Neural cell (in vitro differentiated cells): ENCODE measurements around the gene ODF4. TPM values are rescaled to one million over a fixed set of nuclear protein-coding genes. Genes with fewer than 3 reads are reported as not detected.

Source experiments
- H2AFZ ChIP-seq: fragments of 200-600, 300-800 bp; sonication (generic), shearing (Covaris generic); 2 replicates; pipeline ENCODE4 v1.6.0; 2014; ENCODE audit warnings: low read depth, mild to moderate bottlenecking, antibody characterized with exemption, low read length, moderate library complexity
- H3F3A ChIP-seq: fragments of 200-600 bp; shearing (Covaris generic); 2 replicates; pipeline ENCODE4 v1.6.1; 2016; ENCODE audit warnings: mild to moderate bottlenecking, moderate library complexity, mixed read lengths, antibody characterized with exemption, low read length; ENCODE audit not compliant: insufficient read depth, poor library complexity, severe bottlenecking
- H3K27ac ChIP-seq: fragments of 200-600, 300-800 bp; sonication (generic), shearing (Covaris generic); 2 replicates; pipeline ENCODE4 v1.5.1; 2014; ENCODE audit warnings: mild to moderate bottlenecking, low read length, moderate library complexity
- H3K27me3 ChIP-seq: fragments of 300-800, 200-600 bp; sonication (generic), shearing (Covaris generic); 2 replicates; pipeline ENCODE4 v1.6.0; 2014; ENCODE audit warnings: mild to moderate bottlenecking, low read depth, low read length, moderate library complexity; ENCODE audit not compliant: insufficient read depth
- H3K36me3 ChIP-seq: fragments of 300-800, 200-600 bp; sonication (generic), shearing (Covaris generic); 2 replicates; pipeline ENCODE4 v1.5.1; 2014; ENCODE audit warnings: mild to moderate bottlenecking, antibody characterized with exemption, low read length, moderate library complexity; ENCODE audit not compliant: insufficient read depth
- H3K4me2 ChIP-seq: fragments of 300-800, 200-600 bp; sonication (generic), shearing (Covaris generic); 2 replicates; pipeline ENCODE4 v1.6.0; 2014; ENCODE audit warnings: mild to moderate bottlenecking, low read length
- H3K4me3 ChIP-seq: fragments of 300-800, 200-600 bp; sonication (generic), shearing (Covaris generic); 2 replicates; pipeline ENCODE4 v1.5.1; 2014; ENCODE audit warnings: mild to moderate bottlenecking, low read length, moderate library complexity
- H3K79me2 ChIP-seq: fragments of 200-600 bp; shearing (Covaris generic); replicated peaks from 2 replicates; pipeline ENCODE4 v1.6.0; 2014; ENCODE audit warnings: mild to moderate bottlenecking, low read length, moderate library complexity; ENCODE audit not compliant: insufficient read depth
- H3K9ac ChIP-seq: fragments of 300-800, 200-600 bp; sonication (generic), shearing (Covaris generic); 2 replicates; pipeline ENCODE4 v1.6.1; 2016; ENCODE audit warnings: mild to moderate bottlenecking, low read length, mixed read lengths
- H3K9me2 ChIP-seq: fragments of 200-600 bp; shearing (Covaris generic); 2 replicates; pipeline ENCODE4 v1.6.1; 2016; ENCODE audit warnings: mild to moderate bottlenecking, low read length, mixed read lengths; ENCODE audit not compliant: insufficient read depth
- H3K9me3 ChIP-seq: fragments of 200-600, 300-800 bp; sonication (generic), shearing (Covaris generic); 2 replicates; pipeline ENCODE4 v1.6.1; 2016; ENCODE audit warnings: mild to moderate bottlenecking, mixed run types, low read length, moderate library complexity, mixed read lengths
- H4K20me1 ChIP-seq: fragments of 200-600 bp; shearing (Covaris generic); 2 replicates; pipeline ENCODE4 v1.6.1; 2016; ENCODE audit warnings: mild to moderate bottlenecking, mixed run types; ENCODE audit not compliant: insufficient read depth
- EP300 ChIP-seq: fragments of 450-650 bp; conservative IDR thresholded peaks from 2 replicates; pipeline ENCODE4 v1.6.1; 2014; ENCODE audit warnings: antibody characterized with exemption, mild to moderate bottlenecking, moderate library complexity; ENCODE audit not compliant: poor library complexity, severe bottlenecking
- EZH2 ChIP-seq: fragments of 200-600, 300-800 bp; shearing (Covaris generic), sonication (generic); IDR thresholded peaks from 2 replicates; pipeline ENCODE4 v1.6.1; 2014; ENCODE audit warnings: antibody characterized with exemption, low read length, borderline replicate concordance, mild to moderate bottlenecking; ENCODE audit not compliant: insufficient read depth, poor library complexity, severe bottlenecking
- MXI1 ChIP-seq: fragments of 450-650 bp; conservative IDR thresholded peaks from 2 replicates; pipeline ENCODE4 v1.6.1; 2014; ENCODE audit warnings: antibody characterized with exemption, mild to moderate bottlenecking; ENCODE audit not compliant: poor library complexity, severe bottlenecking
- RAD21 ChIP-seq: fragments of 450-650 bp; conservative IDR thresholded peaks from 2 replicates; pipeline ENCODE4 v1.6.1; 2014; ENCODE audit warnings: antibody characterized with exemption, mild to moderate bottlenecking, moderate library complexity
- SMC3 ChIP-seq: fragments of 450-650 bp; conservative IDR thresholded peaks from 2 replicates; pipeline ENCODE4 v1.6.1; 2014; ENCODE audit warnings: antibody characterized with exemption, mild to moderate bottlenecking, moderate library complexity; ENCODE audit not compliant: poor library complexity
- TAF1 ChIP-seq: IDR thresholded peaks from 2 replicates; pipeline ENCODE4 v1.6.1; 2012; ENCODE audit warnings: low read depth
- polyA minus RNA-seq: library from RNA; depleted of rRNA, polyadenylated mRNA; stranded (reverse); fragments of >200 nt; gene quantifications from 2 replicates; pipeline ENCODE4 v1.2.3, GENCODE V29; 2014
- polyA plus RNA-seq: library from polyadenylated mRNA; depleted of rRNA; stranded (reverse); fragments of >200 nt; gene quantifications from 2 replicates; pipeline ENCODE4 v1.2.3, GENCODE V29; 2014
- TF ChIP-seq, protein P1 (sequence below): IDR thresholded peaks from 2 replicates; pipeline ENCODE4 v1.6.1; 2012; ENCODE audit warnings: borderline replicate concordance
- TF ChIP-seq, protein P2 (sequence below): fragments of 450-650 bp; IDR thresholded peaks from 2 replicates; pipeline ENCODE4 v1.5.1; 2014; ENCODE audit warnings: antibody characterized with exemption, mild to moderate bottlenecking, moderate library complexity; ENCODE audit not compliant: poor library complexity, severe bottlenecking

The ODF4 gene, protein sequence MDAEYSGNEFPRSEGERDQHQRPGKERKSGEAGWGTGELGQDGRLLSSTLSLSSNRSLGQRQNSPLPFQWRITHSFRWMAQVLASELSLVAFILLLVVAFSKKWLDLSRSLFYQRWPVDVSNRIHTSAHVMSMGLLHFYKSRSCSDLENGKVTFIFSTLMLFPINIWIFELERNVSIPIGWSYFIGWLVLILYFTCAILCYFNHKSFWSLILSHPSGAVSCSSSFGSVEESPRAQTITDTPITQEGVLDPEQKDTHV
- polyA plus RNA-seq: not detected in 2 replicates
- not detected in 2 replicates for polyA minus RNA-seq

DNA sequence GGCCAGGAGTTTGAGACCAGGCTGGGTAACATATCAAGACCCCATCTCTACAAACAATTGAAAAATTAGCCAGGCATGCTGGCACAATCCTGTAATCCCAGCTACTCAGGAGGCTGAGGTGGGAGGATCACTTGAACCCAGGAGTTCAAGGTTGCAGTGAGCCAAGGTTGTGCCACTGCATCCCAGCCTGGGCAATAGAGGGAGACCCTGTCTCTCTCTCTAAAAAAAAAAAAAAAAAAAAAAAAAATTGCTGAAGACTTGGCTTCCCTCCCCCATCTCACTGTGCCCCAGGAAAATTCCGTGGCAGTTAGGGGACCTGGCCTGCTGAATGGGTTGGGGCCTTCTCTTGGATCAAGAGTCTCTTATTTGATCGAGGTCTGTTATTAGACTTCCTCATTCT is at the start of gene ODF4:
ODF4 (plus strand) TSS at position 301 of the 400 bp plus-strand sequence. CDS start 212 bp downstream, outside the sequence.
- Histone ChIP-seq H3F3A (no peaks in the 10 kb centered on the region), H3K9me3 (no peaks in the 10 kb centered on the region), H3K27ac (no peak within 1 kb of the TSS), H2AFZ (no peak within 1 kb of the TSS), H3K9ac (no peak within 1 kb of the TSS), H3K79me2 (no peaks in the 10 kb centered on the region), H3K4me2 (no peak within 1 kb of the TSS), H4K20me1 (no peaks in the 10 kb centered on the region), H3K27me3 (no peaks in the 10 kb centered on the region), H3K9me2 (no peaks in the 10 kb centered on the region), H3K36me3 (no peaks in the 10 kb centered on the region), H3K4me3 (no peak within 1 kb of the TSS)
- TF ChIP-seq, protein P1, sequence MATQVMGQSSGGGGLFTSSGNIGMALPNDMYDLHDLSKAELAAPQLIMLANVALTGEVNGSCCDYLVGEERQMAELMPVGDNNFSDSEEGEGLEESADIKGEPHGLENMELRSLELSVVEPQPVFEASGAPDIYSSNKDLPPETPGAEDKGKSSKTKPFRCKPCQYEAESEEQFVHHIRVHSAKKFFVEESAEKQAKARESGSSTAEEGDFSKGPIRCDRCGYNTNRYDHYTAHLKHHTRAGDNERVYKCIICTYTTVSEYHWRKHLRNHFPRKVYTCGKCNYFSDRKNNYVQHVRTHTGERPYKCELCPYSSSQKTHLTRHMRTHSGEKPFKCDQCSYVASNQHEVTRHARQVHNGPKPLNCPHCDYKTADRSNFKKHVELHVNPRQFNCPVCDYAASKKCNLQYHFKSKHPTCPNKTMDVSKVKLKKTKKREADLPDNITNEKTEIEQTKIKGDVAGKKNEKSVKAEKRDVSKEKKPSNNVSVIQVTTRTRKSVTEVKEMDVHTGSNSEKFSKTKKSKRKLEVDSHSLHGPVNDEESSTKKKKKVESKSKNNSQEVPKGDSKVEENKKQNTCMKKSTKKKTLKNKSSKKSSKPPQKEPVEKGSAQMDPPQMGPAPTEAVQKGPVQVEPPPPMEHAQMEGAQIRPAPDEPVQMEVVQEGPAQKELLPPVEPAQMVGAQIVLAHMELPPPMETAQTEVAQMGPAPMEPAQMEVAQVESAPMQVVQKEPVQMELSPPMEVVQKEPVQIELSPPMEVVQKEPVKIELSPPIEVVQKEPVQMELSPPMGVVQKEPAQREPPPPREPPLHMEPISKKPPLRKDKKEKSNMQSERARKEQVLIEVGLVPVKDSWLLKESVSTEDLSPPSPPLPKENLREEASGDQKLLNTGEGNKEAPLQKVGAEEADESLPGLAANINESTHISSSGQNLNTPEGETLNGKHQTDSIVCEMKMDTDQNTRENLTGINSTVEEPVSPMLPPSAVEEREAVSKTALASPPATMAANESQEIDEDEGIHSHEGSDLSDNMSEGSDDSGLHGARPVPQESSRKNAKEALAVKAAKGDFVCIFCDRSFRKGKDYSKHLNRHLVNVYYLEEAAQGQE: no peak
- TF ChIP-seq EZH2: no peak
- no peak for TF ChIP-seq RAD21
- no peak for TF ChIP-seq EP300
- TF ChIP-seq SMC3: no peak
- no peak for TF ChIP-seq MXI1
- no peak for TF ChIP-seq TAF1
- TF ChIP-seq, protein P2, sequence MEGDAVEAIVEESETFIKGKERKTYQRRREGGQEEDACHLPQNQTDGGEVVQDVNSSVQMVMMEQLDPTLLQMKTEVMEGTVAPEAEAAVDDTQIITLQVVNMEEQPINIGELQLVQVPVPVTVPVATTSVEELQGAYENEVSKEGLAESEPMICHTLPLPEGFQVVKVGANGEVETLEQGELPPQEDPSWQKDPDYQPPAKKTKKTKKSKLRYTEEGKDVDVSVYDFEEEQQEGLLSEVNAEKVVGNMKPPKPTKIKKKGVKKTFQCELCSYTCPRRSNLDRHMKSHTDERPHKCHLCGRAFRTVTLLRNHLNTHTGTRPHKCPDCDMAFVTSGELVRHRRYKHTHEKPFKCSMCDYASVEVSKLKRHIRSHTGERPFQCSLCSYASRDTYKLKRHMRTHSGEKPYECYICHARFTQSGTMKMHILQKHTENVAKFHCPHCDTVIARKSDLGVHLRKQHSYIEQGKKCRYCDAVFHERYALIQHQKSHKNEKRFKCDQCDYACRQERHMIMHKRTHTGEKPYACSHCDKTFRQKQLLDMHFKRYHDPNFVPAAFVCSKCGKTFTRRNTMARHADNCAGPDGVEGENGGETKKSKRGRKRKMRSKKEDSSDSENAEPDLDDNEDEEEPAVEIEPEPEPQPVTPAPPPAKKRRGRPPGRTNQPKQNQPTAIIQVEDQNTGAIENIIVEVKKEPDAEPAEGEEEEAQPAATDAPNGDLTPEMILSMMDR: no peak

DNA sequence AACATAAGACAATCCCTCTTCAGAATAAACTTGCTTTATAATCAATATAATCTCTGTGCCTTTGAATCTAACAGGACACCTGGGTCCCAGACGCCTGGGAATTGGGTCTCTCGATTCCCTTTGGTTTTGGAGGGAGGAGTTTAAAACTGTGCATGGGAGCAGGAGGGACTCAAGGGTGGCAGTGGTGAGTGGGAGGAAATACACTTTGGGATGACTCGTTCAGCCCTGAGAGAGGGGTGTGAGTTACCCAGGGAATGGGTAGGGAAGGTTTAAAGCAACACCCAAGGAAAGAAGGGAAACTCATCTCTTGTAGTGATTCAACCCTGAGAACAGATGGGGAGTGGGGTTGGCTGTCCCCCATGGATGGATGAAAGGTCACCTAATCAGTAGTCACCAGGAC is 49.6 kb upstream of the ODF4 start:
- Histone ChIP-seq H3K9me2 (no peaks in the 10 kb centered on the region), H3K79me2 (no peaks in the 10 kb centered on the region), H2AFZ (no peak overlapping the region), H3K9ac (no peak overlapping the region), H3K4me3 (peak overlapping the region; percentile 78), H3F3A (no peaks in the 10 kb centered on the region), H3K4me2 (no peak overlapping the region), H3K9me3 (no peaks in the 10 kb centered on the region), H4K20me1 (no peaks in the 10 kb centered on the region), H3K27me3 (no peaks in the 10 kb centered on the region), H3K36me3 (no peaks in the 10 kb centered on the region), H3K27ac (no peak overlapping the region)
- TF ChIP-seq RAD21 (no peak), TAF1 (no peak)
